Smooth muscle cell (in vitro differentiated cells): Measurements from ENCODE around the gene PPFIA3. TPM values are rescaled to one million over a fixed set of nuclear protein-coding genes. Genes with fewer than 3 reads are reported as not detected.
A peak's percentile ranks its signal among the peaks of the same experiment; 100 is the strongest.

Experiments used
- DNase-seq: peaks from one replicate; lab custom pipeline; 2025; ENCODE audit not compliant: unreplicated experiment; lab: John Stamatoyannopoulos, UW
- H2AFZ ChIP-seq: fragments of 200-600 bp; sonication (generic); 2 replicates; pipeline ENCODE4 v1.6.0; 2016; ENCODE audit warnings: antibody characterized with exemption, low read depth, mild to moderate bottlenecking
- H3F3A ChIP-seq: fragments of 200-600 bp; sonication (generic); 2 replicates; pipeline ENCODE4 v1.6.0; 2017; ENCODE audit warnings: antibody characterized with exemption, low read depth
- H3K27ac ChIP-seq: fragments of 200-600 bp; sonication (generic); 2 replicates; pipeline ENCODE4 v1.5.1; 2016; ENCODE audit warnings: low read depth, mild to moderate bottlenecking
- H3K27me3 ChIP-seq: fragments of 200-600 bp; sonication (generic); 2 replicates; pipeline ENCODE4 v1.6.1; 2016; ENCODE audit warnings: low read depth, mild to moderate bottlenecking
- H3K36me3 ChIP-seq: fragments of 200-600 bp; sonication (generic); 2 replicates; pipeline ENCODE4 v1.5.1; 2016; ENCODE audit warnings: low read depth
- H3K4me1 ChIP-seq: fragments of 200-600 bp; sonication (generic); 2 replicates; pipeline ENCODE4 v1.5.1; 2016; ENCODE audit warnings: low read depth
- H3K4me2 ChIP-seq: fragments of 200-600 bp; sonication (generic); 2 replicates; pipeline ENCODE4 v1.6.0; 2016; ENCODE audit warnings: mild to moderate bottlenecking
- H3K4me3 ChIP-seq: fragments of 200-600 bp; sonication (generic); 2 replicates; pipeline ENCODE4 v1.5.1; 2016; ENCODE audit warnings: mild to moderate bottlenecking
- H3K79me2 ChIP-seq: fragments of 200-600 bp; sonication (generic); 2 replicates; pipeline ENCODE4 v1.6.0; 2016; ENCODE audit warnings: low read depth, mild to moderate bottlenecking
- H3K9ac ChIP-seq: fragments of 200-600 bp; sonication (generic); 2 replicates; pipeline ENCODE4 v1.6.0; 2016; ENCODE audit warnings: low read depth
- H3K9me3 ChIP-seq: fragments of 200-600 bp; sonication (generic); replicated peaks from 2 replicates; pipeline ENCODE4 v1.5.1; 2016; ENCODE audit warnings: low read depth
- H4K20me1 ChIP-seq: fragments of 200-600 bp; sonication (generic); 2 replicates; pipeline ENCODE4 v1.6.0; 2016; ENCODE audit warnings: low read depth
- CTCF ChIP-seq: fragments of 200-600 bp; sonication (generic); IDR thresholded peaks from 2 replicates; pipeline ENCODE4 v1.5.1; 2017; ENCODE audit warnings: borderline replicate concordance, mild to moderate bottlenecking, antibody characterized with exemption; ENCODE audit not compliant: insufficient read depth, poor library complexity, severe bottlenecking
- WGBS: methylation state at CpG from one replicate; pipeline ENCODE4 v1.1.7; 2016; ENCODE audit warnings: low lambda C conversion rate; 5-methylcytosine and 5-hydroxymethylcytosine counted together
- polyA plus RNA-seq: library from polyadenylated mRNA; unstranded; fragments of >200 nt; fragmentation: Nextera tagmentation; extraction: Ambion mirVana; gene quantifications from 2 replicates; pipeline ENCODE4 v1.2.1, GENCODE V29; 2016
- total RNA-seq: library from RNA; depleted of rRNA; stranded (reverse); fragments of >200 nt; gene quantifications from 2 replicates; pipeline ENCODE4 v1.2.3, GENCODE V29; 2014

PPFIA3 gene
- total and polyA plus RNA-seq, 2 experiments from 2014 or later = 3.2 to 20.3 TPM

- no peaks in the 10 kb centered on the region for H3K4me1 ChIP-seq
- H3K79me2 ChIP-seq = peaks cover 69% of the 10 kb centered on the region
These were observed 24.6 kb upstream of the PPFIA3 start for GRCh38 chr19:49094505-49095482.

GRCh38 chr19:49097453-49098288, 21.7 kb upstream of the PPFIA3 start:
- 64% methylated on average over 8 of the region's 8 CpGs for WGBS
- Histone ChIP-seq H3K27me3 (no peaks in the 10 kb centered on the region), H3K4me2 (no peak overlapping the region), H3K9me3 (no peaks in the 10 kb centered on the region), H3F3A (peaks cover 22% of the 10 kb centered on the region), H3K4me1 (no peaks in the 10 kb centered on the region), H4K20me1 (peaks cover 95% of the 10 kb centered on the region), H3K79me2 (peaks cover 41% of the 10 kb centered on the region), H3K9ac (no peak overlapping the region), H3K27ac (no peak overlapping the region), H3K36me3 (no peaks in the 10 kb centered on the region), H2AFZ (no peak overlapping the region), H3K4me3 (no peak overlapping the region)
- peak; percentile 23 for DNase-seq
- peak; percentile 98 for TF ChIP-seq CTCF

More at GRCh38 chr19:49094505-49095482, 24.6 kb upstream of the PPFIA3 start:
- TF ChIP-seq CTCF = no peak
- H3K4me2 ChIP-seq = no peak overlapping the region
- no peak overlapping the region for H3K27ac ChIP-seq
- H2AFZ ChIP-seq = no peak overlapping the region
- 94% methylated on average over 23 of the region's 23 CpGs for WGBS
- H3F3A ChIP-seq = peaks cover 22% of the 10 kb centered on the region
- no peaks in the 10 kb centered on the region for H3K9me3 ChIP-seq
- H3K36me3 ChIP-seq = no peaks in the 10 kb centered on the region
- H3K9ac ChIP-seq = no peak overlapping the region
- no peaks in the 10 kb centered on the region for H3K27me3 ChIP-seq
- H4K20me1 ChIP-seq = peaks cover 99% of the 10 kb centered on the region
- DNase-seq = no peak
- H3K4me3 ChIP-seq = no peak overlapping the region

- Histone ChIP-seq H4K20me1 (peaks cover 90% of the 10 kb centered on the region), H3K4me3 (no peak overlapping the region), H3K36me3 (no peaks in the 10 kb centered on the region), H3K27ac (no peak overlapping the region), H3K4me2 (no peak overlapping the region), H3K9me3 (no peaks in the 10 kb centered on the region), H3K27me3 (no peaks in the 10 kb centered on the region), H2AFZ (no peak overlapping the region), H3K4me1 (no peaks in the 10 kb centered on the region), H3K9ac (no peak overlapping the region), H3K79me2 (peaks cover 32% of the 10 kb centered on the region), H3F3A (peaks cover 22% of the 10 kb centered on the region)
- no peak for DNase-seq
- 97% methylated on average over 4 of the region's 4 CpGs for WGBS
- no peak for TF ChIP-seq CTCF
These were observed 20.5 kb upstream of the PPFIA3 start for GRCh38 chr19:49098795-49099194.
